ENCODE results near the gene GATA2.

Gene GATA2

GRCh38 chr3:128432301-128432970 is 60.6 kb downstream of the GATA2 start:
- DNase-seq, result no peak

- DNase-seq, result no peak
Observed at GRCh38 chr3:128431803-128432300, 61.1 kb downstream of the GATA2 start.

GRCh38 chr3:128430731-128431130 is 62.3 kb downstream of the GATA2 start:
- no peak for DNase-seq

DNA sequence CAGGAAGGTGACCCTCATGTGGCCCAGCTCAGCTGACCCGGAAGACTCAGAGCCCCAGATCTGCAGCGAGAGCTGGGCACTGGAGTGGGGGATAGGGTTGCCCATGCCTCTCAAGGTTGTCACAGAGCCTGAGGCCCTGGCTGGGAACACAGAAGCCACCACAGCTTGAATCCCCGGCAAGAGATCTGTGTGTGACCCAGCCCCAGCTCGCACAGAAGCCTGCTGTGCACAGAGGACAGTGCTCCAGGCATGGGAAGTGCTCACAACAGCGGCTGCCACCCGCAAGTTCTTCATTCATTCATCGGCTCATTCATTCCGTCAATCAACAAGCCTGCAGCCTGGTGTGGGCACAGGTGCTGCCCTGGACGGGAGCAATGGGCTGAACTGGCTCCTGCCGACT is 62.7 kb downstream of the GATA2 start:
- DNase-seq, result no peak

DNA sequence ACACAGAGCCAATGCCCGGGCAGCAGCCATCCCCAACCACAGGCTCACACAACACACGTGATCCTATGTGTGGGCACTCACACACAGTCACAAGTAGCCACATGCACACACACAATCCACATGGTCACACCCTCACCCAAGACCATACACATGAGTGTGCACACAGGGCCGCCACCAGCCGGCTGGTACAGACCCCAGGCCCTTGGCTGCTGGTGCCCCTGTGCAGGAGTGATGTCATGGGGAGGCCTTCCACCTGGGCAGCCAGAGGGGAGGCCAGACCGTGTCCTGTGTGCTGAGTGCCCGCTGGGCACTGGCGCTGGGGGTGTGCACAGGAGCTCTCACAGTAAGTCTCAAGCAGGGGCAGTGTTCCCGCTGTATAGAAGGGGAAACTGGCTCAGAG is 63.2 kb downstream of the GATA2 start:
- DNase-seq, result no peak

Data from activated CD4-positive, CD25-positive, alpha-beta regulatory T cell treated with anti-CD3 and anti-CD28 coated beads, Interleukin-2, amount 50 U/mL, for 72 hours (primary cell).